Keratinocyte (primary cell): ENCODE data around the gene MYRIP. TPM values are rescaled to one million over a fixed set of nuclear protein-coding genes. Genes with fewer than 3 reads are reported as not detected.

Experiments used
- DNase-seq: peaks from one replicate; pipeline ENCODE4 v3.0.0-alpha.2; 2011; ENCODE audit warnings: low read depth, missing footprints, low spot score
- FAIRE-seq: peaks from 2 replicates; lab custom pipeline; 2011; peaks lifted over from hg19 to GRCh38; lab: Jason Lieb, UNC
- H2AFZ ChIP-seq: 2 replicates; pipeline ENCODE4 v1.6.0; 2012; ENCODE audit warnings: low read length, control low read depth, inconsistent platforms; ENCODE audit not compliant: control insufficient read depth
- H3K27ac ChIP-seq: 2 replicates; pipeline ENCODE4 v1.5.1; 2011; ENCODE audit warnings: low read length; ENCODE audit not compliant: control insufficient read depth, insufficient read depth
- H3K27me3 ChIP-seq: 3 replicates; pipeline ENCODE4 v1.6.0; 2011; ENCODE audit warnings: low read length; ENCODE audit not compliant: control insufficient read depth, insufficient read depth; ENCODE audit errors: extremely low read depth
- H3K36me3 ChIP-seq, 2 experiments: 2 replicates in 1 of 2; 3 replicates in 1 of 2; pipeline ENCODE4 v1.5.1; 2011; ENCODE audit warnings: low read length in 2 of 2, mild to moderate bottlenecking in 1 of 2; ENCODE audit not compliant: control insufficient read depth in 2 of 2, insufficient read depth in 2 of 2; ENCODE audit errors: extremely low read depth in 1 of 2
- H3K4me1 ChIP-seq: 3 replicates; pipeline ENCODE4 v1.5.1; 2011; ENCODE audit warnings: low read length; ENCODE audit not compliant: control insufficient read depth, insufficient read depth; ENCODE audit errors: extremely low read depth
- H3K4me2 ChIP-seq: 3 replicates; pipeline ENCODE4 v1.6.0; 2011; ENCODE audit warnings: low read depth, low read length; ENCODE audit not compliant: control insufficient read depth, insufficient read depth; ENCODE audit errors: extremely low read depth
- H3K4me3 ChIP-seq, 3 experiments: fragments of 200-600 bp in 1 of 3; sonication (generic) in 1 of 3; 2 replicates in 2 of 3; 3 replicates in 1 of 3; pipeline ENCODE4 v1.5.1; 2011 to 2016; ENCODE audit warnings: low read length in 3 of 3, mild to moderate bottlenecking in 3 of 3, control low read depth in 2 of 3, inconsistent platforms in 1 of 3, low read depth in 1 of 3, mixed read lengths in 1 of 3, mixed run types in 1 of 3, moderate library complexity in 1 of 3; ENCODE audit not compliant: control insufficient read depth in 2 of 3, insufficient read depth in 2 of 3; ENCODE audit errors: extremely low read depth in 1 of 3
- H3K79me2 ChIP-seq: 2 replicates; pipeline ENCODE4 v1.6.0; 2012; ENCODE audit warnings: low read length; ENCODE audit not compliant: control insufficient read depth, insufficient read depth
- H3K9ac ChIP-seq: 3 replicates; pipeline ENCODE4 v1.6.0; 2011; ENCODE audit warnings: low read length; ENCODE audit not compliant: control insufficient read depth, insufficient read depth; ENCODE audit errors: extremely low read depth
- H3K9me1 ChIP-seq: 3 replicates; pipeline ENCODE4 v1.6.0; 2011; ENCODE audit warnings: low read length; ENCODE audit not compliant: control insufficient read depth, insufficient read depth; ENCODE audit errors: extremely low read depth
- H3K9me3 ChIP-seq: 2 replicates; pipeline ENCODE4 v1.5.1; 2012; ENCODE audit warnings: low read depth, low read length; ENCODE audit not compliant: control insufficient read depth
- H4K20me1 ChIP-seq: 3 replicates; pipeline ENCODE4 v1.6.0; 2011; ENCODE audit warnings: low read length; ENCODE audit not compliant: control insufficient read depth, insufficient read depth; ENCODE audit errors: extremely low read depth
- EZH2 ChIP-seq: IDR thresholded peaks from one replicate; pipeline ENCODE4 v1.6.1; 2012; ENCODE audit warnings: inconsistent platforms, mild to moderate bottlenecking, low read length, moderate library complexity
- dilution Hi-C: fragments of 300-500 bp; cut with MboI; formaldehyde crosslinking; loops from one replicate; pipeline ENCODE4 v1.7.0; 2020; ENCODE audit warnings: low sequenced_read_pairs; ENCODE audit not compliant: extremely low pct_ligation_motif_present
- polyA plus RNA-seq, 5 experiments: library from polyadenylated mRNA; depleted of rRNA in 3 of 5; stranded (reverse) in 3 of 5; stranded (forward) in 1 of 5; unstranded in 1 of 5; fragments of >200 nt; gene quantifications; 1 replicate in 1 of 5; 2 replicates in 3 of 5; 3 replicates in 1 of 5; pipeline versions ENCODE4 v1.2.1 to v1.2.3, GENCODE V29; 2011 to 2012; ENCODE audit warnings: missing spikeins in 2 of 5, low read depth in 1 of 5, low replicate concordance in 1 of 5
- TF ChIP-seq, protein P1 (sequence below), 3 experiments: IDR thresholded peaks in 1 of 3; conservative IDR thresholded peaks in 1 of 3; optimal IDR thresholded peaks in 1 of 3; 2 replicates in 2 of 3; 3 replicates in 1 of 3; pipeline versions ENCODE3 to v1.5.1; 2011; ENCODE audit warnings: low read length in 3 of 3, mild to moderate bottlenecking in 3 of 3, moderate library complexity in 2 of 3, control low read depth in 1 of 3, inconsistent platforms in 1 of 3; ENCODE audit not compliant: insufficient read depth in 2 of 3; ENCODE audit errors: extremely low read depth in 1 of 3

MYRIP gene
- polyA plus RNA-seq, 1 donor (not counting 4 experiments of a cell fraction or from before 2014, with no cell fraction given), result 0.01 TPM

DNA sequence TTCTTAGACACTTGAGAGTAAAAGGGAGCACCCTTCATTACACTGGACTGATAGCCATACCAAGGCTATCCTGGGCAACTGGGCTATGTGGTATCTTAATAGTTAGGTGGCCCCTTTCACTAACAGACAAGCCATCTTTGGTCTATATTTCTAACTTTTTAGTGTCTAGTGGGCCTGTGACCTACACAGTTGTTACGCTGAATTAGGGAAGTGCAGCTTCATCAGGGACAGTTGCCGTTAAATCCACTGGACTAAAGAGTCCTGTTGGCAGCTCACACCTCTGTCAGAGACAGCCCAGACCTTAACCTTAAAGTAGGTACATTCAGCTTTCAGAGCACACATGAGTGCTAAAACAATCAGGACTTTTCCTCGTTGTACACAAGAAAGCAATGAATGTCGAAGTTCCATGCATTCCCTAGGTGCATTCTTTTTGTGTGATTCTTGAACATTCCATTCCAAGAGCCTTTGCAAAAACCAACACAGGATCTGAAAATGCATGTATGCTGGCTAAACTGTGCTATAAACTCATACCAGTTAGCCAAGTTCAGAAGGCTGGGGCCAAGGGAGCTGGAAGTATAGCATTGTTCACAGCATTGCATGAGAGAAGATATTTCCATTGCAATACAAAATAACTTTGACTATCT, 269.9 kb downstream of the MYRIP start:
- no peak overlapping the region for H3K9ac ChIP-seq
- peaks cover 17% of the 10 kb centered on the region for H3K4me1 ChIP-seq
- no peaks in the 10 kb centered on the region for H3K27me3 ChIP-seq
- peak overlapping the region; percentile 1 for H3K4me2 ChIP-seq
- no peak overlapping the region for H3K4me3 ChIP-seq
- H3K9me3 ChIP-seq, result no peaks in the 10 kb centered on the region
- H4K20me1 ChIP-seq, result no peaks in the 10 kb centered on the region
- no peaks in the 10 kb centered on the region for H3K79me2 ChIP-seq
- H3K36me3 ChIP-seq, result no peaks in the 10 kb centered on the region
- FAIRE-seq, result peak; percentile 90
- TF ChIP-seq EZH2, result no peak
- TF ChIP-seq, protein P1, sequence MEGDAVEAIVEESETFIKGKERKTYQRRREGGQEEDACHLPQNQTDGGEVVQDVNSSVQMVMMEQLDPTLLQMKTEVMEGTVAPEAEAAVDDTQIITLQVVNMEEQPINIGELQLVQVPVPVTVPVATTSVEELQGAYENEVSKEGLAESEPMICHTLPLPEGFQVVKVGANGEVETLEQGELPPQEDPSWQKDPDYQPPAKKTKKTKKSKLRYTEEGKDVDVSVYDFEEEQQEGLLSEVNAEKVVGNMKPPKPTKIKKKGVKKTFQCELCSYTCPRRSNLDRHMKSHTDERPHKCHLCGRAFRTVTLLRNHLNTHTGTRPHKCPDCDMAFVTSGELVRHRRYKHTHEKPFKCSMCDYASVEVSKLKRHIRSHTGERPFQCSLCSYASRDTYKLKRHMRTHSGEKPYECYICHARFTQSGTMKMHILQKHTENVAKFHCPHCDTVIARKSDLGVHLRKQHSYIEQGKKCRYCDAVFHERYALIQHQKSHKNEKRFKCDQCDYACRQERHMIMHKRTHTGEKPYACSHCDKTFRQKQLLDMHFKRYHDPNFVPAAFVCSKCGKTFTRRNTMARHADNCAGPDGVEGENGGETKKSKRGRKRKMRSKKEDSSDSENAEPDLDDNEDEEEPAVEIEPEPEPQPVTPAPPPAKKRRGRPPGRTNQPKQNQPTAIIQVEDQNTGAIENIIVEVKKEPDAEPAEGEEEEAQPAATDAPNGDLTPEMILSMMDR (optimal IDR thresholded peaks at IDR 0.05 in 1 of 3, IDR thresholded peaks at IDR 0.05 in 1 of 3, conservative IDR thresholded peaks at IDR 0.05 in 1 of 3; ENCODE audit: extremely low read depth in 1 of 3, insufficient read depth in 2 of 3, low read length in 3 of 3), result no peak
- DNase-seq, result no peak
- H3K9me1 ChIP-seq, result no peaks in the 10 kb centered on the region
- peak overlapping the region; percentile 5 for H3K27ac ChIP-seq
- dilution Hi-C loops, result no loop called here
- peak overlapping the region; percentile 53 for H2AFZ ChIP-seq

DNA sequence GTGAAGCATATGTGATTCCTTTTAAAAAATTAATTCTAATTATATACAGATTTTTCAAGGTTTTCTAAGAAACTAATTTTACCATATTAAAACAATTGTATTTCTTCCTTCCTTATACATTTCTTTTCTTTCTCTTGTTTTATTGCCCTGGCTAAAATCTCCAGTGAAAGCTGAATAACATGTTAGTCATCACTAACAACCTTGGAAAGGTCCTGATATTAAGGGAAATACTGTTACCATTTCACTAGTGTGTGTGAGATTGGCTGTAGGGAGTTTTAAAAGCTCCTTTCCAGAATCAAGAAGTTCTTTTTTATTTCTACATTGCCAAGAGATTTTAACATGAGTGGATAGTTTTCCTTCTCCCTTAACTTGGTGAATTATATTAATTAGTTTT, 270.4 kb downstream of the MYRIP start:
- peaks cover 17% of the 10 kb centered on the region for H3K4me1 ChIP-seq

More for the DNA sequence above, 270.4 kb downstream of the MYRIP start:
- peak overlapping the region; percentile 1 for H3K4me2 ChIP-seq
- DNase-seq, result no peak
- H2AFZ ChIP-seq, result no peak overlapping the region
- H3K27me3 ChIP-seq, result no peaks in the 10 kb centered on the region
- H3K27ac ChIP-seq, result peak overlapping the region; percentile 5
- H3K36me3 ChIP-seq, result no peaks in the 10 kb centered on the region
- TF ChIP-seq, protein P1 (optimal IDR thresholded peaks at IDR 0.05 in 1 of 3, IDR thresholded peaks at IDR 0.05 in 1 of 3, conservative IDR thresholded peaks at IDR 0.05 in 1 of 3; ENCODE audit: extremely low read depth in 1 of 3, insufficient read depth in 2 of 3, low read length in 3 of 3), result no peak
- no peak for TF ChIP-seq EZH2
- dilution Hi-C loops, result no loop called here
- no peaks in the 10 kb centered on the region for H3K9me1 ChIP-seq
- H3K9me3 ChIP-seq, result no peaks in the 10 kb centered on the region
- peak; percentile 43 for FAIRE-seq
- no peaks in the 10 kb centered on the region for H4K20me1 ChIP-seq
- peak overlapping the region in 1 of 3 experiments; percentile 1 for H3K4me3 ChIP-seq
- H3K9ac ChIP-seq, result no peak overlapping the region
- H3K79me2 ChIP-seq, result no peaks in the 10 kb centered on the region
